ENCODE data around the gene SETDB1.

DNA sequence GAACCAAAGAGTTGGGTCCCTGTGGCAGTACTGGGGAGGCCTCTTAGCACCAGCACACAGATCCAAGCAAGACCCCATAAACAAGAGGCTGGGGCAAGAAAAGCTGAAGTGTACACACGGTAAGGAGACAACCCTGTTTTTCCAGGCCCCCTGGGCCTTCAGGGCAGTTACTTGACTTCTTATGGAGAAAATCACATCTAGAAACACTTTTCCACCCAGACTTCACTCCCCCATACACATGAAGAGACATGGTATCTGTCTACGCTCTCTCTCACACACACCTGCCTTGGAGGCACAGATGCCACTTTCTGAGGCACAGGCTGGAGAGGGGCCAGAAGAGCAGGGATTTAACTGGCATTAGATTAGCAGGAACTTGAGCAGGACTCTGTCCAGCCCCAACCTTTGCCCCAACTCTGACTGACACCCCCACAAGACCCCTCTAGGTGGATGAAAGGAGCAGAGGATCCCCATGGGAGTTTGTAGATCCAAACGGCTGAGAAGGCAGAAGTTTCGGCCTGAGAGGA is 46.3 kb downstream of the SETDB1 start:
- TF ChIP-seq, protein P1, sequence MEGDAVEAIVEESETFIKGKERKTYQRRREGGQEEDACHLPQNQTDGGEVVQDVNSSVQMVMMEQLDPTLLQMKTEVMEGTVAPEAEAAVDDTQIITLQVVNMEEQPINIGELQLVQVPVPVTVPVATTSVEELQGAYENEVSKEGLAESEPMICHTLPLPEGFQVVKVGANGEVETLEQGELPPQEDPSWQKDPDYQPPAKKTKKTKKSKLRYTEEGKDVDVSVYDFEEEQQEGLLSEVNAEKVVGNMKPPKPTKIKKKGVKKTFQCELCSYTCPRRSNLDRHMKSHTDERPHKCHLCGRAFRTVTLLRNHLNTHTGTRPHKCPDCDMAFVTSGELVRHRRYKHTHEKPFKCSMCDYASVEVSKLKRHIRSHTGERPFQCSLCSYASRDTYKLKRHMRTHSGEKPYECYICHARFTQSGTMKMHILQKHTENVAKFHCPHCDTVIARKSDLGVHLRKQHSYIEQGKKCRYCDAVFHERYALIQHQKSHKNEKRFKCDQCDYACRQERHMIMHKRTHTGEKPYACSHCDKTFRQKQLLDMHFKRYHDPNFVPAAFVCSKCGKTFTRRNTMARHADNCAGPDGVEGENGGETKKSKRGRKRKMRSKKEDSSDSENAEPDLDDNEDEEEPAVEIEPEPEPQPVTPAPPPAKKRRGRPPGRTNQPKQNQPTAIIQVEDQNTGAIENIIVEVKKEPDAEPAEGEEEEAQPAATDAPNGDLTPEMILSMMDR (IDR thresholded peaks at IDR 0.05; ENCODE audit: poor library complexity, severe bottlenecking), result no peak
- TF ChIP-seq RAD21 (conservative IDR thresholded peaks at IDR 0.05) (no peak), EZH2 (IDR thresholded peaks at IDR 0.05; ENCODE audit: borderline replicate concordance, insufficient read depth, low read length, poor library complexity, severe bottlenecking) (no peak), SMC3 (conservative IDR thresholded peaks at IDR 0.05; ENCODE audit: poor library complexity) (no peak), EP300 (conservative IDR thresholded peaks at IDR 0.05; ENCODE audit: poor library complexity, severe bottlenecking) (no peak), MXI1 (conservative IDR thresholded peaks at IDR 0.05; ENCODE audit: poor library complexity, severe bottlenecking) (no peak), POLR2AphosphoS5 (IDR thresholded peaks at IDR 0.05) (no peak), TAF1 (IDR thresholded peaks at IDR 0.05; ENCODE audit: low read depth) (no peak)
- TF ChIP-seq, protein P2, sequence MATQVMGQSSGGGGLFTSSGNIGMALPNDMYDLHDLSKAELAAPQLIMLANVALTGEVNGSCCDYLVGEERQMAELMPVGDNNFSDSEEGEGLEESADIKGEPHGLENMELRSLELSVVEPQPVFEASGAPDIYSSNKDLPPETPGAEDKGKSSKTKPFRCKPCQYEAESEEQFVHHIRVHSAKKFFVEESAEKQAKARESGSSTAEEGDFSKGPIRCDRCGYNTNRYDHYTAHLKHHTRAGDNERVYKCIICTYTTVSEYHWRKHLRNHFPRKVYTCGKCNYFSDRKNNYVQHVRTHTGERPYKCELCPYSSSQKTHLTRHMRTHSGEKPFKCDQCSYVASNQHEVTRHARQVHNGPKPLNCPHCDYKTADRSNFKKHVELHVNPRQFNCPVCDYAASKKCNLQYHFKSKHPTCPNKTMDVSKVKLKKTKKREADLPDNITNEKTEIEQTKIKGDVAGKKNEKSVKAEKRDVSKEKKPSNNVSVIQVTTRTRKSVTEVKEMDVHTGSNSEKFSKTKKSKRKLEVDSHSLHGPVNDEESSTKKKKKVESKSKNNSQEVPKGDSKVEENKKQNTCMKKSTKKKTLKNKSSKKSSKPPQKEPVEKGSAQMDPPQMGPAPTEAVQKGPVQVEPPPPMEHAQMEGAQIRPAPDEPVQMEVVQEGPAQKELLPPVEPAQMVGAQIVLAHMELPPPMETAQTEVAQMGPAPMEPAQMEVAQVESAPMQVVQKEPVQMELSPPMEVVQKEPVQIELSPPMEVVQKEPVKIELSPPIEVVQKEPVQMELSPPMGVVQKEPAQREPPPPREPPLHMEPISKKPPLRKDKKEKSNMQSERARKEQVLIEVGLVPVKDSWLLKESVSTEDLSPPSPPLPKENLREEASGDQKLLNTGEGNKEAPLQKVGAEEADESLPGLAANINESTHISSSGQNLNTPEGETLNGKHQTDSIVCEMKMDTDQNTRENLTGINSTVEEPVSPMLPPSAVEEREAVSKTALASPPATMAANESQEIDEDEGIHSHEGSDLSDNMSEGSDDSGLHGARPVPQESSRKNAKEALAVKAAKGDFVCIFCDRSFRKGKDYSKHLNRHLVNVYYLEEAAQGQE (IDR thresholded peaks at IDR 0.05; ENCODE audit: borderline replicate concordance), result no peak

Measured in neural cell (in vitro differentiated cells).